GM12878 (cell line): ENCODE results near the gene ETDC. TPM values are rescaled to one million over a fixed set of nuclear protein-coding genes. Genes with fewer than 3 reads are reported as not detected.

Experiments
- ATAC-seq: fragments of 200-7000 bp; cut with Tn5 transposase; 3 replicates; pipeline ENCODE4 v1.9.1; 2020; ENCODE audit warnings: mild to moderate bottlenecking, moderate library complexity
- BruUV-seq: library from RNA; stranded (reverse); fragments of 400-500 nt; replicated peaks from 2 replicates; lab custom pipeline; 2021; lab: Mats Ljungman, UMichigan
- CTCF ChIA-PET: fragments of 300-600 bp; sonication (Branson Sonifier 250); formaldehyde crosslinking; extraction: SDS; loops from one replicate; lab custom pipeline; 2021; ENCODE audit warnings: inconsistent platforms; lab: Yijun Ruan, JAX
- POLR2A ChIA-PET: fragments of 350-600 bp; formaldehyde crosslinking; extraction: SDS; loops from one replicate; lab custom pipeline; 2021; ENCODE audit warnings: inconsistent platforms; lab: Charles Lee
- RAD21 ChIA-PET: fragments of 300-600 bp; sonication (Branson Sonifier 250); formaldehyde crosslinking; loops from one replicate; lab custom pipeline; 2023; ENCODE audit warnings: antibody characterized with exemption; ENCODE audit not compliant: unreplicated experiment; lab: Charles Lee
- SMC1A ChIA-PET: fragments of 300-600 bp; sonication (Branson Sonifier 250); formaldehyde crosslinking; loops from one replicate; lab custom pipeline; 2023; ENCODE audit not compliant: unreplicated experiment, uncharacterized antibody; lab: Charles Lee
- DNase-seq: peaks from one replicate; pipeline ENCODE4 v3.0.0-alpha.2; 2011; ENCODE audit warnings: low read depth, low spot score
- FAIRE-seq: peaks from 3 replicates; lab custom pipeline; 2011; peaks lifted over from hg19 to GRCh38; lab: Jason Lieb, UNC
- H2AFZ ChIP-seq: 2 replicates; pipeline ENCODE4 v1.6.0; 2011; ENCODE audit warnings: low read depth, low read length, control low read depth; ENCODE audit not compliant: control insufficient read depth
- H3K27ac ChIP-seq: 2 replicates; pipeline ENCODE4 v1.5.1; 2011; ENCODE audit warnings: control low read depth; ENCODE audit not compliant: control insufficient read depth, insufficient read depth
- H3K27me3 ChIP-seq, 2 experiments: replicated peaks in 1 of 2; 2 replicates each; pipeline versions ENCODE4 v1.6.0 to v1.6.1; 2011; ENCODE audit warnings: low read length in 1 of 2; ENCODE audit not compliant: control insufficient read depth in 2 of 2, insufficient read depth in 2 of 2
- H3K36me3 ChIP-seq, 2 experiments: 2 replicates each; pipeline ENCODE4 v1.5.1; 2011; ENCODE audit warnings: low read length in 1 of 2; ENCODE audit not compliant: control insufficient read depth in 2 of 2, insufficient read depth in 2 of 2
- H3K4me1 ChIP-seq: 2 replicates; pipeline ENCODE4 v1.6.1; 2011; ENCODE audit warnings: mild to moderate bottlenecking, low read length, moderate library complexity, mixed read lengths; ENCODE audit not compliant: control insufficient read depth, insufficient read depth
- H3K4me2 ChIP-seq: 2 replicates; pipeline ENCODE4 v1.6.0; 2011; ENCODE audit warnings: control low read depth; ENCODE audit not compliant: control insufficient read depth, insufficient read depth
- H3K4me3 ChIP-seq: fragments of 200-600 bp; sonication (generic); 2 replicates; pipeline ENCODE4 v1.5.1; 2016
- H3K79me2 ChIP-seq: 2 replicates; pipeline ENCODE4 v1.6.0; 2011; ENCODE audit warnings: low read length; ENCODE audit not compliant: control insufficient read depth, insufficient read depth
- H3K9ac ChIP-seq: 2 replicates; pipeline ENCODE4 v1.8.0; 2011; ENCODE audit warnings: low read length, control low read depth, mixed read lengths; ENCODE audit not compliant: control insufficient read depth, insufficient read depth
- H3K9me3 ChIP-seq: replicated peaks from 3 replicates; pipeline ENCODE4 v1.5.1; 2011; ENCODE audit warnings: mild to moderate bottlenecking, low read length; ENCODE audit not compliant: control insufficient read depth, insufficient read depth
- H4K20me1 ChIP-seq: 2 replicates; pipeline ENCODE4 v1.6.0; 2011; ENCODE audit not compliant: control insufficient read depth, insufficient read depth
- BCL3 ChIP-seq: IDR thresholded peaks from 2 replicates; pipeline ENCODE4 v1.6.1; 2011; ENCODE audit warnings: borderline replicate concordance, low read depth, mild to moderate bottlenecking, moderate library complexity, low read length; ENCODE audit not compliant: insufficient read depth, poor library complexity, severe bottlenecking
- NBN ChIP-seq: fragments of 450-650 bp; IDR thresholded peaks from 2 replicates; pipeline ENCODE4 v1.6.1; 2016
- NFXL1 ChIP-seq: fragments of 450-650 bp; IDR thresholded peaks from 2 replicates; pipeline ENCODE4 v1.6.1; 2017; ENCODE audit warnings: antibody characterized with exemption, mild to moderate bottlenecking, borderline replicate concordance
- SPI1 ChIP-seq: IDR thresholded peaks from 2 replicates; pipeline ENCODE4 v1.6.1; 2011; ENCODE audit warnings: low read depth, mild to moderate bottlenecking, low read length, moderate library complexity, borderline replicate concordance; ENCODE audit not compliant: insufficient read depth
- SREBF2 ChIP-seq: IDR thresholded peaks from 2 replicates; pipeline ENCODE4 v1.6.1; 2012; ENCODE audit warnings: mild to moderate bottlenecking, low read length
- ZBTB33 ChIP-seq: fragments of 450-650 bp; IDR thresholded peaks from 2 replicates; pipeline ENCODE4 v1.6.1; 2017; ENCODE audit warnings: mild to moderate bottlenecking
- WGBS: methylation state at CpG from one replicate; pipeline ENCODE4 v1.1.6; 2016; ENCODE audit warnings: low lambda C conversion rate; ENCODE audit not compliant: insufficient replicate concordance, insufficient coverage; ENCODE audit errors: missing lambda C conversion rate; 5-methylcytosine and 5-hydroxymethylcytosine counted together
- in situ Hi-C: fragments of 300-500 bp; cut with MboI; formaldehyde crosslinking; loops from 9 replicates; pipeline ENCODE4 v1.14.3; 2018; ENCODE audit warnings: mixed read lengths
- intact Hi-C: fragments of 100-400 bp; cut with micrococcal nuclease; formaldehyde crosslinking; loops from one replicate; pipeline ENCODE4 v1.14.2; 2022; ENCODE audit not compliant: unreplicated experiment
- polyA plus RNA-seq, 11 experiments: library from polyadenylated mRNA; depleted of rRNA in 4 of 11; unstranded in 6 of 11; stranded (reverse) in 5 of 11; fragments of >200 nt; fragmentation: Nextera tagmentation in 4 of 11; fragmentation: Illumina TruSeq in 1 of 11; extraction: Ambion mirVana in 4 of 11; extraction: Trizol in 1 of 11; gene quantifications; 1 replicate in 1 of 11; 2 replicates in 10 of 11; pipeline versions ENCODE4 v1.2.1 to v1.2.3, GENCODE V29; 2011 to 2016; ENCODE audit warnings: inconsistent platforms in 2 of 11, missing spikeins in 2 of 11, low read depth in 1 of 11
- total RNA-seq, 4 experiments: library from RNA; depleted of rRNA in 3 of 4; stranded (reverse); fragments of >200 nt in 3 of 4; fragmentation: Illumina TruSeq in 1 of 4; extraction: Trizol in 1 of 4; gene quantifications; 2 replicates each; pipeline versions ENCODE4 v1.2.1 to v1.2.3, GENCODE V29; 2013 to 2021
- TF ChIP-seq, protein P1 (sequence below): fragments of 450-650 bp; formaldehyde crosslinking; IDR thresholded peaks from 2 replicates; pipeline ENCODE4 v1.4.0; 2022; ENCODE audit warnings: mild to moderate bottlenecking, moderate library complexity
- TF ChIP-seq, protein P2 (sequence below): IDR thresholded peaks from 2 replicates; pipeline ENCODE4 v1.6.1; 2012; ENCODE audit warnings: low read depth, low read length, improper control_type of control experiment

ETDC gene
- total and polyA plus RNA-seq, 10 of the 15 experiments (the other 5 are each of a cell fraction or from before 2014, with no cell fraction given) = not detected

- FAIRE-seq (no peak), ATAC-seq (no peak), DNase-seq (no peak)
- Histone ChIP-seq H3K27ac (no peak overlapping the region), H3K4me3 (no peak overlapping the region), H3K9ac (no peak overlapping the region), H2AFZ (no peak overlapping the region), H3K9me3 (no peaks in the 10 kb centered on the region; the same call in 2 of the 3 replicates), H3K4me1 (no peaks in the 10 kb centered on the region), H3K36me3 (no peaks in the 10 kb centered on the region), H4K20me1 (no peaks in the 10 kb centered on the region; the same call in 1 of the 2 replicates), H3K79me2 (peaks cover 16% of the 10 kb centered on the region), H3K4me2 (no peak overlapping the region), H3K27me3 (no peaks in the 10 kb centered on the region)
- no TSS peak for BruUV-seq
- ChIA-PET RAD21 (no interaction called here), POLR2A (no interaction called here), SMC1A (interaction anchor here (1.1 kb wide), 1 partner anchor 81 kb away, joined by 3 read pairs; no protein-coding TSS in a partner anchor), CTCF (no interaction called here)
- 53% methylated on average over 6 of the region's 6 CpGs for WGBS
- no peak for TF ChIP-seq BCL3
- no peak for TF ChIP-seq SREBF2
- no peak for TF ChIP-seq NFXL1
- intact Hi-C loops = no loop called here
- in situ Hi-C loops = no loop called here
These were observed 37.7 kb downstream of the ETDC start for GRCh38 chrX:135346975-135347374.

GRCh38 chrX:135347381-135348016, 38.2 kb downstream of the ETDC start:
- DNase-seq = no peak
- Histone ChIP-seq H3K9ac (no peak overlapping the region), H3K4me3 (no peak overlapping the region), H3K9me3 (no peaks in the 10 kb centered on the region; the same call in 2 of the 3 replicates), H3K4me2 (no peak overlapping the region), H3K27ac (no peak overlapping the region), H4K20me1 (no peaks in the 10 kb centered on the region), H3K27me3 (no peaks in the 10 kb centered on the region), H2AFZ (no peak overlapping the region), H3K79me2 (peaks cover 12% of the 10 kb centered on the region), H3K4me1 (no peaks in the 10 kb centered on the region), H3K36me3 (no peaks in the 10 kb centered on the region)
- in situ Hi-C loops (no loop called here), intact Hi-C loops (no loop called here)
- RAD21 ChIA-PET = no interaction called here
- SMC1A ChIA-PET = interaction anchor here (1.1 kb wide), 1 partner anchor 82 kb away, joined by 3 read pairs; no protein-coding TSS in a partner anchor
- CTCF ChIA-PET = no interaction called here
- POLR2A ChIA-PET = no interaction called here
- FAIRE-seq = no peak
- BruUV-seq = no TSS peak
- no peak for ATAC-seq
- TF ChIP-seq NBN (no peak), SPI1 (no peak), ZBTB33 (no peak)
- TF ChIP-seq, protein P1, sequence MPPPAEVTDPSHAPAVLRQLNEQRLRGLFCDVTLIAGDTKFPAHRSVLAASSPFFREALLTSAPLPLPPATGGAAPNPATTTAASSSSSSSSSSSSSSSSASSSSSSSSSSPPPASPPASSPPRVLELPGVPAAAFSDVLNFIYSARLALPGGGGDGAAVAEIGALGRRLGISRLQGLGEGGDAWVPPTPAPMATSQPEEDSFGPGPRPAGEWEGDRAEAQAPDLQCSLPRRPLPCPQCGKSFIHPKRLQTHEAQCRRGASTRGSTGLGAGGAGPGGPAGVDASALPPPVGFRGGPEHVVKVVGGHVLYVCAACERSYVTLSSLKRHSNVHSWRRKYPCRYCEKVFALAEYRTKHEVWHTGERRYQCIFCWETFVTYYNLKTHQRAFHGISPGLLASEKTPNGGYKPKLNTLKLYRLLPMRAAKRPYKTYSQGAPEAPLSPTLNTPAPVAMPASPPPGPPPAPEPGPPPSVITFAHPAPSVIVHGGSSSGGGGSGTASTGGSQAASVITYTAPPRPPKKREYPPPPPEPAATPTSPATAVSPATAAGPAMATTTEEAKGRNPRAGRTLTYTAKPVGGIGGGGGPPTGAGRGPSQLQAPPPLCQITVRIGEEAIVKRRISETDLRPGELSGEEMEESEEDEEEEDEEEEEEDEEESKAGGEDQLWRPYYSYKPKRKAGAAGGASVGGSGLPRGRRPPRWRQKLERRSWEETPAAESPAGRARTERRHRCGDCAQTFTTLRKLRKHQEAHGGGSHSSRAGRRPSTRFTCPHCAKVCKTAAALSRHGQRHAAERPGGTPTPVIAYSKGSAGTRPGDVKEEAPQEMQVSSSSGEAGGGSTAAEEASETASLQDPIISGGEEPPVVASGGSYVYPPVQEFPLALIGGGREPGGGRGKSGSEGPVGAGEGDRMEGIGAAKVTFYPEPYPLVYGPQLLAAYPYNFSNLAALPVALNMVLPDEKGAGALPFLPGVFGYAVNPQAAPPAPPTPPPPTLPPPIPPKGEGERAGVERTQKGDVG = no peak
- TF ChIP-seq, protein P2, sequence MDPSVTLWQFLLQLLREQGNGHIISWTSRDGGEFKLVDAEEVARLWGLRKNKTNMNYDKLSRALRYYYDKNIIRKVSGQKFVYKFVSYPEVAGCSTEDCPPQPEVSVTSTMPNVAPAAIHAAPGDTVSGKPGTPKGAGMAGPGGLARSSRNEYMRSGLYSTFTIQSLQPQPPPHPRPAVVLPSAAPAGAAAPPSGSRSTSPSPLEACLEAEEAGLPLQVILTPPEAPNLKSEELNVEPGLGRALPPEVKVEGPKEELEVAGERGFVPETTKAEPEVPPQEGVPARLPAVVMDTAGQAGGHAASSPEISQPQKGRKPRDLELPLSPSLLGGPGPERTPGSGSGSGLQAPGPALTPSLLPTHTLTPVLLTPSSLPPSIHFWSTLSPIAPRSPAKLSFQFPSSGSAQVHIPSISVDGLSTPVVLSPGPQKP = no peak
